HepG2 (cell line): ENCODE results near the gene MYBPC2. TPM values are rescaled to one million over a fixed set of nuclear protein-coding genes. Genes with fewer than 3 reads are reported as not detected.

Experiments used
- ATAC-seq: fragments of 200-7000 bp; cut with Tn5 transposase; 3 replicates; pipeline ENCODE4 v1.9.1; 2020; ENCODE audit warnings: mild to moderate bottlenecking, moderate library complexity
- BruUV-seq: library from RNA; stranded (reverse); fragments of 400-500 nt; replicated peaks from 2 replicates; lab custom pipeline; 2021; lab: Mats Ljungman, UMichigan
- CTCF ChIA-PET: fragments of 300-600 bp; formaldehyde crosslinking; extraction: SDS; loops from one replicate; lab custom pipeline; 2021; ENCODE audit warnings: low total read pairs, inconsistent platforms, low intra/inter-chr PET ratio; lab: Yijun Ruan, JAX
- POLR2A ChIA-PET: fragments of 350-600 bp; sonication (Branson Sonifier 250); formaldehyde crosslinking; loops from one replicate; lab custom pipeline; 2020; ENCODE audit warnings: antibody characterized with exemption, inconsistent platforms; lab: Yijun Ruan, JAX
- DNase-seq: peaks from one replicate; pipeline ENCODE4 v3.0.0-alpha.2; 2015; ENCODE audit warnings: low spot score
- FAIRE-seq: peaks from 3 replicates; lab custom pipeline; 2011; peaks lifted over from hg19 to GRCh38; lab: Jason Lieb, UNC
- H2AFZ ChIP-seq: one replicate; pipeline ENCODE4 v1.6.1; 2011; ENCODE audit warnings: low read length, inconsistent platforms
- H3K27ac ChIP-seq: fragments of 300-600 bp; 3 replicates; pipeline ENCODE4 v1.8.0; 2011; ENCODE audit warnings: mixed run types, mild to moderate bottlenecking, mixed read lengths, low read length, inconsistent platforms; ENCODE audit not compliant: insufficient read depth; ENCODE audit errors: extremely low read length
- H3K27me3 ChIP-seq, 2 experiments: fragments of 200-600 bp in 1 of 2; 2 replicates in 1 of 2; 3 replicates in 1 of 2; pipeline versions ENCODE4 v1.6.0 to v1.8.0; 2011; ENCODE audit warnings: low read length in 2 of 2, mild to moderate bottlenecking in 2 of 2, moderate library complexity in 2 of 2, inconsistent platforms in 1 of 2; ENCODE audit not compliant: insufficient read depth in 2 of 2, control insufficient read depth in 1 of 2
- H3K36me3 ChIP-seq, 2 experiments: fragments of 200-600 bp in 1 of 2; replicated peaks in 1 of 2; 2 replicates in 1 of 2; 3 replicates in 1 of 2; pipeline versions ENCODE4 v1.5.1 to v1.8.0; 2011; ENCODE audit warnings: low read length in 2 of 2, inconsistent platforms in 1 of 2; ENCODE audit not compliant: insufficient read depth in 2 of 2, control insufficient read depth in 1 of 2
- H3K4me1 ChIP-seq: 2 replicates; pipeline ENCODE4 v1.5.1; 2012; ENCODE audit warnings: low read length, inconsistent platforms; ENCODE audit not compliant: insufficient read depth
- H3K4me2 ChIP-seq: 2 replicates; pipeline ENCODE4 v1.6.0; 2011; ENCODE audit warnings: low read depth, low read length, inconsistent platforms
- H3K4me3 ChIP-seq, 3 experiments: fragments of 200-600 bp in 1 of 3; sonication (generic), shearing (Covaris generic) in 1 of 3; replicated peaks in 1 of 3; 2 replicates each; pipeline ENCODE4 v1.5.1; 2011 to 2016; ENCODE audit warnings: low read length in 3 of 3, inconsistent platforms in 2 of 3, low read depth in 2 of 3, mild to moderate bottlenecking in 2 of 3, control low read depth in 1 of 3, mixed read lengths in 1 of 3; ENCODE audit not compliant: insufficient read depth in 1 of 3
- H3K79me2 ChIP-seq: one replicate; pipeline ENCODE4 v1.6.1; 2011; ENCODE audit warnings: low read length, inconsistent platforms; ENCODE audit not compliant: insufficient read depth
- H3K9ac ChIP-seq: 2 replicates; pipeline ENCODE4 v1.6.0; 2011; ENCODE audit warnings: mild to moderate bottlenecking, low read depth, low read length, inconsistent platforms; ENCODE audit not compliant: insufficient read depth
- H3K9me3 ChIP-seq: 2 replicates; pipeline ENCODE4 v1.5.1; 2012; ENCODE audit warnings: mild to moderate bottlenecking, low read length
- H4K20me1 ChIP-seq: 2 replicates; pipeline ENCODE4 v1.6.0; 2011; ENCODE audit warnings: inconsistent platforms, mild to moderate bottlenecking, low read length, moderate library complexity; ENCODE audit not compliant: insufficient read depth
- HNRNPLL ChIP-seq: fragments of 200-400 bp; formaldehyde crosslinking; IDR thresholded peaks from 2 replicates; pipeline ENCODE4 v1.6.1; 2017; ENCODE audit warnings: mild to moderate bottlenecking, low read depth, low read length; ENCODE audit not compliant: poor library complexity, severe bottlenecking
- IKZF1 ChIP-seq: fragments of 450-650 bp; IDR thresholded peaks from 2 replicates; pipeline ENCODE4 v1.7.1; 2016
- IKZF4 ChIP-seq: sonication (generic); formaldehyde crosslinking; IDR thresholded peaks from 2 replicates; pipeline ENCODE4 v1.5.1; 2020; ENCODE audit warnings: borderline replicate concordance, mild to moderate bottlenecking, low read depth, missing genetic modification reagents; ENCODE audit errors: not compliant biosample characterization
- KDM3A ChIP-seq: IDR thresholded peaks from 2 replicates; pipeline ENCODE4 v1.6.1; 2018; ENCODE audit warnings: low read depth, missing compliant biosample characterization
- KLF13 ChIP-seq: sonication (generic); formaldehyde crosslinking; IDR thresholded peaks from 2 replicates; pipeline ENCODE4 v1.4.0; 2020; ENCODE audit warnings: mild to moderate bottlenecking, missing genetic modification reagents
- MYC ChIP-seq: sonication (generic); formaldehyde crosslinking; IDR thresholded peaks from 2 replicates; pipeline ENCODE4 v1.9.0; 2021; ENCODE audit warnings: missing genetic modification reagents, borderline replicate concordance
- NFKBIZ ChIP-seq: IDR thresholded peaks from 2 replicates; pipeline ENCODE4 v1.6.1; 2018; ENCODE audit warnings: missing genetic modification reagents, missing compliant biosample characterization
- PPARG ChIP-seq: conservative IDR thresholded peaks from 2 replicates; pipeline ENCODE4 v1.6.1; 2016; ENCODE audit warnings: missing biosample characterization, missing genetic modification reagents
- REXO4 ChIP-seq: sonication (generic); formaldehyde crosslinking; IDR thresholded peaks from 2 replicates; pipeline ENCODE4 v1.8.0; 2022; ENCODE audit warnings: missing genetic modification reagents, mild to moderate bottlenecking, borderline replicate concordance
- RFX5 ChIP-seq: IDR thresholded peaks from 2 replicates; pipeline ENCODE4 v1.6.1; 2011; ENCODE audit warnings: low read depth, low read length, improper control_type of control experiment
- ZBTB8A ChIP-seq: sonication (generic); formaldehyde crosslinking; IDR thresholded peaks from 2 replicates; pipeline ENCODE4 v1.4.0; 2020; ENCODE audit warnings: mild to moderate bottlenecking, low read depth, missing genetic modification reagents, borderline replicate concordance
- ZNF777 ChIP-seq: sonication (generic); formaldehyde crosslinking; IDR thresholded peaks from 2 replicates; pipeline ENCODE4 v1.4.0; 2020; ENCODE audit warnings: missing genetic modification reagents
- ZNF816 ChIP-seq: sonication (generic); formaldehyde crosslinking; IDR thresholded peaks from 2 replicates; pipeline ENCODE4 v1.8.0; 2022; ENCODE audit warnings: missing genetic modification reagents, mild to moderate bottlenecking, borderline replicate concordance
- ZSCAN31 ChIP-seq: sonication (generic); formaldehyde crosslinking; IDR thresholded peaks from 2 replicates; pipeline ENCODE4 v1.5.0; 2020; ENCODE audit warnings: low read depth, mild to moderate bottlenecking, missing genetic modification reagents
- WGBS: methylation state at CpG from one replicate; pipeline ENCODE4 v1.1.6; 2017; ENCODE audit warnings: low lambda C conversion rate; 5-methylcytosine and 5-hydroxymethylcytosine counted together
- in situ Hi-C: cut with HindIII; loops from 2 replicates; pipeline ENCODE4 v1.10.0; 2017; ENCODE audit warnings: low pct_unique_long_range_greater_than_20kb; ENCODE audit not compliant: extremely low pct_ligation_motif_present
- intact Hi-C: fragments of 100-400 bp; cut with micrococcal nuclease; formaldehyde crosslinking; loops from one replicate; pipeline ENCODE4 v1.10.0; 2022; ENCODE audit not compliant: unreplicated experiment
- polyA plus RNA-seq, 8 experiments: library from polyadenylated mRNA; depleted of rRNA in 3 of 8; stranded (reverse) in 7 of 8; unstranded in 1 of 8; fragments of >200 nt; fragmentation: Illumina TruSeq in 4 of 8; extraction: Trizol in 4 of 8; gene quantifications; 2 replicates each; pipeline versions ENCODE4 v1.2.1 to v1.2.3, GENCODE V29; 2011 to 2016; ENCODE audit warnings: low read depth in 4 of 8, missing spikeins in 1 of 8, mixed read lengths in 1 of 8; ENCODE audit not compliant: insufficient read depth in 1 of 8
- total RNA-seq, 5 experiments: library from RNA; depleted of rRNA; stranded (reverse); fragments of >200 nt; fragmentation: Illumina TruSeq; extraction: Trizol; gene quantifications; 2 replicates each; pipeline ENCODE4 v1.2.3, GENCODE V29; 2016; ENCODE audit warnings: low read depth in 1 of 5
- TF ChIP-seq, protein P1 (sequence below): sonication (generic); formaldehyde crosslinking; IDR thresholded peaks from 2 replicates; pipeline ENCODE4 v1.4.0; 2020; ENCODE audit warnings: missing genetic modification reagents

The MYBPC2 gene
- total and polyA plus RNA-seq, 2 of the 13 experiments (the other 11 are each of a cell fraction or from before 2014, with no cell fraction given): not detected

DNA sequence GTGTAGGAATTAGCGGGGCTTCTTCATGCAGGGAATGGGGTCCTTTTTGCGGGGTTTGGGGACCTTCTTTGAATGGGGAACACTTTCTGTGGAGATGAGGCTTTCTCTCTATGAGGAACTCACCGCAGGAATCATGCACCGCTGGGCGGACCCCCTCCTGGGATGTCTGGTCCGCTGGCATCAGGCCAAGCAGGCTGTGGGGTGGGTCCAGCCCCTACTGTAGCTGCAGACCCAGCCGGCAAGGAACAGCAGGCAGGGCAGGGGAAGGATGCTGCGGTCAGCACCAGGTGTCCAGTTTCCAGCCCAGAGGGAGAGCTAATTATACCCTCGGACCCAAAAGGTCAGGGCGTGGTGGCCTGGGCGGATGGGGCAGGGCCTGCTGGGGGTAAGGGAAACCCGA is 1.8 kb downstream of the MYBPC2 start:
- 11% methylated on average over 4 of the region's 12 CpGs for WGBS
- Histone ChIP-seq H3K36me3 (no peaks in the 10 kb centered on the region), H2AFZ (no peak overlapping the region), H4K20me1 (no peaks in the 10 kb centered on the region), H3K4me2 (no peak overlapping the region), H3K27me3 (peaks cover 10 to 29% of the 10 kb centered on the region in 2 experiments; a peak in 4 of 5 replicates), H3K27ac (no peak overlapping the region), H3K4me3 (no peak overlapping the region), H3K9me3 (no peaks in the 10 kb centered on the region), H3K79me2 (no peaks in the 10 kb centered on the region), H3K4me1 (peaks cover 10% of the 10 kb centered on the region), H3K9ac (no peak overlapping the region)
- DNase-seq: no peak
- in situ Hi-C loops: no loop called here
- no TSS peak for BruUV-seq
- POLR2A ChIA-PET: no interaction called here
- ATAC-seq: no peak
- no peak for FAIRE-seq
- TF ChIP-seq ZBTB8A: no peak
- intact Hi-C loops: no loop called here
- CTCF ChIA-PET: no interaction called here

DNA sequence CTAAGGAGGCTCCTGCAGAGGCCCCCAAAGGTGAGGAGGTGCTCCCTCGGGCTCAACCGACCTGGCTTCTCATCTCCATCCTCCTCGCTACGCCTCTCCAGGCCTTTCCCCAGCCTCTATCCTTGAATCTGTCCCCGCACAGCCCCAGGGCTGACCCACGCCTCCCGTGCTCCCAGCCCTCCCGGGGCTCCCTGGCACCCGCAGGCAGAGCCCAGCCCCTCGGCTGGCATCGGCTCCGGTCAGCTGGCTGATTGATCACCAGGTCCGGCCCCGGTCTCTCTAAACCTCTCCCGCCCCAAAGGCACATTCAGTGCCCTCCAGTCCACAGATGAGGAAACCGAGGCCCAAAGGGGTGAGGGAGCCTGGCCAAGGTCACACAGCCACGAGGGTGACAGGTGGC is 2.5 kb downstream of the MYBPC2 start:
- H3K36me3 ChIP-seq: no peaks in the 10 kb centered on the region
- peaks cover 10% of the 10 kb centered on the region for H3K4me1 ChIP-seq
- in situ Hi-C loops: no loop called here
- no peak for DNase-seq
- peaks cover 10 to 29% of the 10 kb centered on the region in 2 experiments; a peak in 4 of 5 replicates for H3K27me3 ChIP-seq
- no peak for FAIRE-seq
- H3K4me2 ChIP-seq: no peak overlapping the region
- ATAC-seq: no peak
- no peaks in the 10 kb centered on the region for H3K9me3 ChIP-seq
- H3K9ac ChIP-seq: no peak overlapping the region
- H3K79me2 ChIP-seq: no peaks in the 10 kb centered on the region
- intact Hi-C loops: no loop called here
- ChIA-PET POLR2A (no interaction called here), CTCF (no interaction called here)
- no peak overlapping the region for H3K4me3 ChIP-seq
- no TSS peak for BruUV-seq
- no peak overlapping the region for H2AFZ ChIP-seq
- H4K20me1 ChIP-seq: no peaks in the 10 kb centered on the region
- no peak overlapping the region for H3K27ac ChIP-seq
- whole genome bisulfite sequencing: 49% methylated on average over 15 of the region's 17 CpGs
- TF ChIP-seq KDM3A (CRISPR knock-in tag) (no peak), MYC (CRISPR knock-in tag) (no peak), PPARG (no peak), REXO4 (CRISPR knock-in tag) (no peak), ZNF816 (CRISPR knock-in tag) (no peak), IKZF4 (CRISPR knock-in tag) (no peak), ZSCAN31 (CRISPR knock-in tag) (no peak), IKZF1 (no peak), NFKBIZ (CRISPR knock-in tag) (no peak), HNRNPLL (no peak), ZNF777 (no peak), RFX5 (no peak), KLF13 (CRISPR knock-in tag) (no peak)
- TF ChIP-seq, protein P1, sequence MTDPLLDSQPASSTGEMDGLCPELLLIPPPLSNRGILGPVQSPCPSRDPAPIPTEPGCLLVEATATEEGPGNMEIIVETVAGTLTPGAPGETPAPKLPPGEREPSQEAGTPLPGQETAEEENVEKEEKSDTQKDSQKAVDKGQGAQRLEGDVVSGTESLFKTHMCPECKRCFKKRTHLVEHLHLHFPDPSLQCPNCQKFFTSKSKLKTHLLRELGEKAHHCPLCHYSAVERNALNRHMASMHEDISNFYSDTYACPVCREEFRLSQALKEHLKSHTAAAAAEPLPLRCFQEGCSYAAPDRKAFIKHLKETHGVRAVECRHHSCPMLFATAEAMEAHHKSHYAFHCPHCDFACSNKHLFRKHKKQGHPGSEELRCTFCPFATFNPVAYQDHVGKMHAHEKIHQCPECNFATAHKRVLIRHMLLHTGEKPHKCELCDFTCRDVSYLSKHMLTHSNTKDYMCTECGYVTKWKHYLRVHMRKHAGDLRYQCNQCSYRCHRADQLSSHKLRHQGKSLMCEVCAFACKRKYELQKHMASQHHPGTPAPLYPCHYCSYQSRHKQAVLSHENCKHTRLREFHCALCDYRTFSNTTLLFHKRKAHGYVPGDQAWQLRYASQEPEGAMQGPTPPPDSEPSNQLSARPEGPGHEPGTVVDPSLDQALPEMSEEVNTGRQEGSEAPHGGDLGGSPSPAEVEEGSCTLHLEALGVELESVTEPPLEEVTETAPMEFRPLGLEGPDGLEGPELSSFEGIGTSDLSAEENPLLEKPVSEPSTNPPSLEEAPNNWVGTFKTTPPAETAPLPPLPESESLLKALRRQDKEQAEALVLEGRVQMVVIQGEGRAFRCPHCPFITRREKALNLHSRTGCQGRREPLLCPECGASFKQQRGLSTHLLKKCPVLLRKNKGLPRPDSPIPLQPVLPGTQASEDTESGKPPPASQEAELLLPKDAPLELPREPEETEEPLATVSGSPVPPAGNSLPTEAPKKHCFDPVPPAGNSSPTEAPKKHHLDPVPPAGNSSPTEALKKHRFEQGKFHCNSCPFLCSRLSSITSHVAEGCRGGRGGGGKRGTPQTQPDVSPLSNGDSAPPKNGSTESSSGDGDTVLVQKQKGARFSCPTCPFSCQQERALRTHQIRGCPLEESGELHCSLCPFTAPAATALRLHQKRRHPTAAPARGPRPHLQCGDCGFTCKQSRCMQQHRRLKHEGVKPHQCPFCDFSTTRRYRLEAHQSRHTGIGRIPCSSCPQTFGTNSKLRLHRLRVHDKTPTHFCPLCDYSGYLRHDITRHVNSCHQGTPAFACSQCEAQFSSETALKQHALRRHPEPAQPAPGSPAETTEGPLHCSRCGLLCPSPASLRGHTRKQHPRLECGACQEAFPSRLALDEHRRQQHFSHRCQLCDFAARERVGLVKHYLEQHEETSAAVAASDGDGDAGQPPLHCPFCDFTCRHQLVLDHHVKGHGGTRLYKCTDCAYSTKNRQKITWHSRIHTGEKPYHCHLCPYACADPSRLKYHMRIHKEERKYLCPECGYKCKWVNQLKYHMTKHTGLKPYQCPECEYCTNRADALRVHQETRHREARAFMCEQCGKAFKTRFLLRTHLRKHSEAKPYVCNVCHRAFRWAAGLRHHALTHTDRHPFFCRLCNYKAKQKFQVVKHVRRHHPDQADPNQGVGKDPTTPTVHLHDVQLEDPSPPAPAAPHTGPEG (CRISPR knock-in tag): no peak
